GM20431 (cell line): Measurements from ENCODE around the gene GRIP1.

Experiments
- in situ Hi-C: fragments of 300-500 bp; cut with MseI, MboI; formaldehyde crosslinking; loops from one replicate; pipeline ENCODE4 v1.15.0; 2020; ENCODE audit warnings: low sequenced_read_pairs; ENCODE audit not compliant: unreplicated experiment

GRIP1 gene, protein sequence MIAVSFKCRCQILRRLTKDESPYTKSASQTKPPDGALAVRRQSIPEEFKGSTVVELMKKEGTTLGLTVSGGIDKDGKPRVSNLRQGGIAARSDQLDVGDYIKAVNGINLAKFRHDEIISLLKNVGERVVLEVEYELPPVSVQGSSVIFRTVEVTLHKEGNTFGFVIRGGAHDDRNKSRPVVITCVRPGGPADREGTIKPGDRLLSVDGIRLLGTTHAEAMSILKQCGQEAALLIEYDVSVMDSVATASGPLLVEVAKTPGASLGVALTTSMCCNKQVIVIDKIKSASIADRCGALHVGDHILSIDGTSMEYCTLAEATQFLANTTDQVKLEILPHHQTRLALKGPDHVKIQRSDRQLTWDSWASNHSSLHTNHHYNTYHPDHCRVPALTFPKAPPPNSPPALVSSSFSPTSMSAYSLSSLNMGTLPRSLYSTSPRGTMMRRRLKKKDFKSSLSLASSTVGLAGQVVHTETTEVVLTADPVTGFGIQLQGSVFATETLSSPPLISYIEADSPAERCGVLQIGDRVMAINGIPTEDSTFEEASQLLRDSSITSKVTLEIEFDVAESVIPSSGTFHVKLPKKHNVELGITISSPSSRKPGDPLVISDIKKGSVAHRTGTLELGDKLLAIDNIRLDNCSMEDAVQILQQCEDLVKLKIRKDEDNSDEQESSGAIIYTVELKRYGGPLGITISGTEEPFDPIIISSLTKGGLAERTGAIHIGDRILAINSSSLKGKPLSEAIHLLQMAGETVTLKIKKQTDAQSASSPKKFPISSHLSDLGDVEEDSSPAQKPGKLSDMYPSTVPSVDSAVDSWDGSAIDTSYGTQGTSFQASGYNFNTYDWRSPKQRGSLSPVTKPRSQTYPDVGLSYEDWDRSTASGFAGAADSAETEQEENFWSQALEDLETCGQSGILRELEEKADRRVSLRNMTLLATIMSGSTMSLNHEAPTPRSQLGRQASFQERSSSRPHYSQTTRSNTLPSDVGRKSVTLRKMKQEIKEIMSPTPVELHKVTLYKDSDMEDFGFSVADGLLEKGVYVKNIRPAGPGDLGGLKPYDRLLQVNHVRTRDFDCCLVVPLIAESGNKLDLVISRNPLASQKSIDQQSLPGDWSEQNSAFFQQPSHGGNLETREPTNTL

DNA sequence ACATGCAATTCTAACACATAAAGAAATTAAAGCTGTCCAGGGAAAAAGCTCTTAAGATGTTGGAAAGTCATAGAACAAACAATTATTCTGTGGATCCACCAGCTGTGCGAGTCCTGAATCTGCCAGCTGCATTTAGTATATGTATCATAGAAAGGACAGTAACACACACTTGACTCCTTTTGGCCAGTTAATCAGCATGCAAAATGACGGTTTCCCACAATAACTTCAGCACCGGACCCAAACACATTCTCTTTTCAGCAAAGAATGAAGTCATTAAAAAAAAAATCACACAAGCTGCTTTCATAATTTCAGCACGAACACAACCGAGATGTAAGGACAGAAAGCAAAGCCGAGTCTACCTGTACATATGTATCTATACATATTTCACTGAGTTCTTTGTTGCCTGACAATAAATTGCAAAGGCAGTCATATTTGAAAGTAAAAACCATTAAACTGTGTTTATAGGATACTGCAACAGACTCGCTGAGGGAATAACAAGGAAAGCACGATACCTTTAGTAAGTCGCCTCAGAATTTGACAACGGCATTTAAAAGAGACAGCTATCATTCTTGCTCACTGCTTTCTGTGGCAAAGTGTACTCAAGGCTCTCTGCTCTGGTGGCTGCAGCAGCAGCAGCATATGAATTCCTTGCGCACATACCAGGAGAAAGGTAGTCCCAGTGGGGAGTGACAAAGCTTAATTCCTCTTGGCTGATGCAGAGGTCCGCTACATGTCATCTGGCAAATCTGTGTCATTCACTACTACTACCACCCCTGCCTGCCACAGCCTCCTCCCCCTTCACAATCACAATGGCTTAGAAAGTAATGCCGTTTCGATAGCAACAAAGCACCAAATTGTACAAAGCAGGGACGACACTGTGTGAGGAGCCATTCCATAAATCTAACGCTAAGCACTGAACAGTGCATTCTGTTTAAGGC lies at the start of gene GRIP1:
Gene GRIP1 (minus strand): TSS at position 739 of the 938 bp plus-strand sequence. CDS start 172 bp downstream, at position 567.
- in situ Hi-C loops = no loop called here

- in situ Hi-C loops = no loop called here
These were observed 47.7 kb upstream of the GRIP1 start for GRCh38 chr12:66726556-66726955.

GRCh38 chr12:66725031-66725430 lies 46.2 kb upstream of the GRIP1 start:
- in situ Hi-C loops = no loop called here

- in situ Hi-C loops = no loop called here
These were observed 45.7 kb upstream of the GRIP1 start for GRCh38 chr12:66724616-66725015.

DNA sequence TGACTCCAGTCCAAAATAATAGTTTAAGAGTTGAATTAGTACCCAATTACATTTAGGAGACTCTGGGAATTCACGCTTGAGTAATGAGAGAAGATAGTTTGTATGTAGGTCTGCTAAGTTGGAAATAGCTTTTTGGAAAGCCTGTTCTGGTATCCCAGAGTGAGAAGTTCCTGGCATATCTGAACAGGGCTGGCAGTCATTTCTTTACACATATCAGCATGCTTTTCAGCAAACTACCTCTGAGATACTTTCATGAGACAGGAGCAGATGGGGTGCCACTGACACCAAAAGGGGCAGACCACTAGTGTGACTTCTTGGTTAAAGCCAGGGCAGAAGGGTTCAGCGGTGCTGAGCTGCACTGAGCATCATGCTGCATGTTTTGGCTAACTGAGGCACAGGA lies 45.1 kb upstream of the GRIP1 start:
- in situ Hi-C loops = no loop called here

- in situ Hi-C loops = no loop called here
These were observed 41.0 kb upstream of the GRIP1 start for GRCh38 chr12:66719862-66720261.

GRCh38 chr12:66717036-66717673 lies 38.3 kb upstream of the GRIP1 start:
- in situ Hi-C loops = no loop called here

DNA sequence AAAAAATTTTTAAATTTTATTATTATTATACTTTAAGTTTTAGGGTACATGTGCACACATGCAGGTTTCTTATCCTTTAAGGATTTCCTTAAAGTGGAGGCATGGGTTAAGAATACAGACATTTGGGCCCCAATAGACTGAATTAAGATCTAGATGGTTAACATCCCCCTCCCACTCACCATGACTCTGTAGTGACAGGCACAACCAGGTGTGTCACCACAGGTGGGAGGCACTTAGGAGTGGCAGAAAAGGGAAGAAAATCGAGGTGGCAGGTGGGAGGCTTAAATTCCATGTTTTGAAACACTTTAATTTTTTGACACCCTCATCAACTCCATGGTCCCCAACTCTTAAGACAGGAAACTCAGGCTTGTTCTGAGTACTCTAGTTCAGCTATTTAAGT lies 37.6 kb upstream of the GRIP1 start:
- in situ Hi-C loops = no loop called here

DNA sequence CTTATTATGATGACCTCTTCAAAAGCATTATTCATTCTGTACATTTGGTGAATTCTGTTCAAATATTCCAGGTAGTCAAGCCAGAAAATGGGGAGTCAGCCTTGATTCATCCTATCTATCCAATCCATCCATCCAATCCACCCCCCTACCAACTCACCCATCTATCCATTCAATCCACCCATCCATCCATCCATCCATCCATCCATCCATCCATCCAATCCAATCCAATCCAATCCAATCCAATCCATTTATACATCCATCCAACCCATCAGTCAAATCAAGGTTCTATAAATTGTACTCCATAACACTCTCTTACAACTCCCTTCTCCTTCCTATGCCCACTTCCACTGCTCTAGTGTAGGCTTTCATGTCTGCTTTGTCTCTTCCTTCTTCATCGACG lies 35.8 kb upstream of the GRIP1 start:
- in situ Hi-C loops = no loop called here

DNA sequence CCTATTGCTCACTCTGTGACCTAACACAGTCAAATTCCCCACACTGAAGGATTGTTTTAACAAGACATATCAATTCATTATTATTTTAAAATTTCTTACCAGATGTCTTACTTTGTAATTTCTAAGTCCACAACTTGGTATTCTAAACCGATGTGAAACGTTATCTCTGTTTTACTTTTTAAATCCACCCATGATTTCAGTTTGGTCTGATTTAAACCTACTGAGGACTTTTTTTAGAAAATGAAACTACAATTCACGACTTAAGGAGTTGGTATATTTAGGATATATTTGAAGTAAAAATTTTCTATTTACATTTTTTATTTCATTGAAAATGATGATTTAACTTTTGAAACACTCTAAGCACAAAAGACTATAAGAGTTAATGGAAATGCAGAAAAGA lies 35.1 kb upstream of the GRIP1 start:
- in situ Hi-C loops = no loop called here

GRCh38 chr12:66709893-66710292 lies 31.0 kb upstream of the GRIP1 start:
- in situ Hi-C loops = no loop called here

GRCh38 chr12:66709457-66709773 lies 30.5 kb upstream of the GRIP1 start:
- in situ Hi-C loops = no loop called here

DNA sequence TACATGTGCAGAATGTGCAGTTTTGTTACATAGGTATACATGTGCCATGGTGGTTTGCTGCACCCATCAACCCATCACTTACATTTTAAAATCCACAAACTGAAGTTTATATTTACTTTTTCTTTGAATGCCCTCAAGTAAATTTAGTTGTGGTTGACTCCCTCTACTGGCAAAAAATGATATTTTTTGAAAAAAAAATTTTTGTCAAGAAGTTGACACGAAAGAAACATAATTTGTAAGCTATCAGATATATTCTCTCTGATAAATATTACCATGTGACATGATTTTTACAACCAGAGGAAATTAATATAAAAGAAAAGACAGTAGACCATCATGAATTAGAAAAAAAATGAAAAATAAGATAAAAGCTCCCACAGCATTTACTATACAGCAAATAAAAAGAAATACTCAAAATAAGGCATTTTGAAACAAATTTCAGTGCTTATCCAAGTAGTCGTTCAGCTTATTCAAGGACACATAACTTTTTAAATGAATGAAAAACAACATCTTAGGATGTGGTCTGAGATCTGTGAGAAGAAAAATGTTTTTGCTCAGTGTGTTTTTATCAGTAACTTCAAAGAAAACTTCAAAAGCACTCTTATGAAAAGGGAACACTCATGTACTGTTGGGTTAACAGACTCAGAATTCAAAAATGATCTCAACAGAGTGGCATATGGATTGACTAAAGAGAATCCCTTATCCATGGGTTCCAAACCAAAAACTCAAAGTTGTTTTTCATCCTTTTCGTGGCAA lies 30.0 kb upstream of the GRIP1 start:
- in situ Hi-C loops = no loop called here

- in situ Hi-C loops = no loop called here
These were observed 28.3 kb upstream of the GRIP1 start for GRCh38 chr12:66707002-66707697.

DNA sequence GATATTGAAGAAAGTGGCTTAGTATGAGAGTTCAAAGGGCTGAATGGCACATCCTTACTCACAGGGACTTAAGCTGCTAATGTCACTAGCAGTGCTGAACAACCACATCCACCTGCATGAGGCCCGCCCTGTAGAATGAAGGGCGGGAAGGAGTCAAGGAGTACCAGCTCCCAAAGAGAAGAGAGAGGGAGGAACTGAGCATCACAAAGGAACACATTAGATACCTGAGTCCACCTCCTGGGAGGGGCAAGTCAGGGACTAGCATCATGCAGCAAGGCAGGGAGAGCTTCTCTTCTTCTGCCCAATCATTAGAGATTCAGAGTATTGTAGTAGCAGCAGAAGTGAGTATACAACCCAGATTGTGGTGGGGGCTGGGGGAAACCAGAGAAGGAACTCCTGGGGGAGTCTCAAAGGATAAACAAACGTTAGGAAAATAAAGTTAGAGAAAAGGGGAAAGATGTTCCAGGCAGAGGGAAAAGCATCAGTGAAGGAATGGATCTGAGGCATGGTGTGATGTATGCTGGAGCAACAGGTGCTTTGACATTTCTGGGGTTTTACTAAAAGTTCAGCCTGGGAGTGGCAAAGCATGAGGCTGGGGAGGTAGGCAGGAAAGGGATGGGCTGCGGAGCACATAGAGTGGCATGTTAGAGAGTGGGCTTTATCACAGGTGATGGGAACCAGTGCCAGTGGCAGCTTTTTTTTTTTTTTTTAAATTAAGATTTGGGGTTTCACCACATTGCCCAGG lies 21.0 kb upstream of the GRIP1 start:
- in situ Hi-C loops = no loop called here

DNA sequence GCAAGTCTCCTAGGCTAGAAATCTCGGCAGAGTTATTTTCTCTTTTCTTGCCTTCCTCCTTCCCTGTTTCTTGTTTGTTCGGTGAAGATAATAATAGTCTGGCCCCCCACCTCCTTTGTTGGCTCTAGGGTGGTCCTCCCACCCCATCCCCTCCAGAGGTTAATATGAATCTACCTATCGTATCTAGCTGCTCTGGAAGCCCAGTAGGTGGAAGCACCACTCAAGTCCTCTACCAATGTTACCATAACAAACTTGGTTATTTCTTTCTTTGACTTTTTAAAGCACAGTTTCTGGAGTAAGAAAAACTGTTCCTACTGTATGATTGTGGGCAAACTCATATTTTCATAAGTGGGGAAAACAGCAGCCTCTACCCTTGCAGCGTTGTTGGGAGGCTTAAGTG lies 19.7 kb upstream of the GRIP1 start:
- in situ Hi-C loops = no loop called here

GRCh38 chr12:66697404-66697803 lies 18.5 kb upstream of the GRIP1 start:
- in situ Hi-C loops = no loop called here
